Measurements from ENCODE around the gene PRKAA1.
"Not testable (repeated sequence)": the region's sequence is repeated elsewhere in the genome, so short reads cannot be mapped to it uniquely, and the experiment has no call there.

DNA sequence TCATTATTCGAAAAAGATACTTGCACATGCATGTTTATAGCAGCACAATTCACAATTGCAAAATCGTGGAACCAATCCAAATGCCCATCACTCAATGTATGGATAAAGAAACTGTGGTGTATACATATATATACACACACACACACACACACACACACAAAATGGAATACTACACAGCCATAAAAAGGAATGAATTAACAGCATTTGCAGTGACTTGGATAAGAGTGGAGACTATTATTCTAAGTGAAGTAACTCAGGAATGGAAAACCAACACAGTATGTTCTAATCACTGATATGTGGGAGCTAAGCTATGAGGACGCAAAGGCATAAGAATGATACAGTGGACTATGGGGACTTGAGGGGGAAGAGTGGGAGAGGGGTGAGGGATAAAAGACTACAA lies 3.3 kb downstream of the PRKAA1 start:
- TF ChIP-seq, protein P1, sequence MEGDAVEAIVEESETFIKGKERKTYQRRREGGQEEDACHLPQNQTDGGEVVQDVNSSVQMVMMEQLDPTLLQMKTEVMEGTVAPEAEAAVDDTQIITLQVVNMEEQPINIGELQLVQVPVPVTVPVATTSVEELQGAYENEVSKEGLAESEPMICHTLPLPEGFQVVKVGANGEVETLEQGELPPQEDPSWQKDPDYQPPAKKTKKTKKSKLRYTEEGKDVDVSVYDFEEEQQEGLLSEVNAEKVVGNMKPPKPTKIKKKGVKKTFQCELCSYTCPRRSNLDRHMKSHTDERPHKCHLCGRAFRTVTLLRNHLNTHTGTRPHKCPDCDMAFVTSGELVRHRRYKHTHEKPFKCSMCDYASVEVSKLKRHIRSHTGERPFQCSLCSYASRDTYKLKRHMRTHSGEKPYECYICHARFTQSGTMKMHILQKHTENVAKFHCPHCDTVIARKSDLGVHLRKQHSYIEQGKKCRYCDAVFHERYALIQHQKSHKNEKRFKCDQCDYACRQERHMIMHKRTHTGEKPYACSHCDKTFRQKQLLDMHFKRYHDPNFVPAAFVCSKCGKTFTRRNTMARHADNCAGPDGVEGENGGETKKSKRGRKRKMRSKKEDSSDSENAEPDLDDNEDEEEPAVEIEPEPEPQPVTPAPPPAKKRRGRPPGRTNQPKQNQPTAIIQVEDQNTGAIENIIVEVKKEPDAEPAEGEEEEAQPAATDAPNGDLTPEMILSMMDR (IDR thresholded peaks at IDR 0.05; ENCODE audit: low read length): not testable (repeated sequence)
- not testable (repeated sequence) for TF ChIP-seq EZH2 (IDR thresholded peaks at IDR 0.05; ENCODE audit: borderline replicate concordance, low read length)

All from OCI-LY1 (cell line).